ENCODE data around the gene RRAGA.
"Not testable (repeated sequence)": the region's sequence is repeated elsewhere in the genome, so short reads cannot be mapped to it uniquely, and the experiment has no call there.

Gene RRAGA, protein sequence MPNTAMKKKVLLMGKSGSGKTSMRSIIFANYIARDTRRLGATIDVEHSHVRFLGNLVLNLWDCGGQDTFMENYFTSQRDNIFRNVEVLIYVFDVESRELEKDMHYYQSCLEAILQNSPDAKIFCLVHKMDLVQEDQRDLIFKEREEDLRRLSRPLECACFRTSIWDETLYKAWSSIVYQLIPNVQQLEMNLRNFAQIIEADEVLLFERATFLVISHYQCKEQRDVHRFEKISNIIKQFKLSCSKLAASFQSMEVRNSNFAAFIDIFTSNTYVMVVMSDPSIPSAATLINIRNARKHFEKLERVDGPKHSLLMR

DNA sequence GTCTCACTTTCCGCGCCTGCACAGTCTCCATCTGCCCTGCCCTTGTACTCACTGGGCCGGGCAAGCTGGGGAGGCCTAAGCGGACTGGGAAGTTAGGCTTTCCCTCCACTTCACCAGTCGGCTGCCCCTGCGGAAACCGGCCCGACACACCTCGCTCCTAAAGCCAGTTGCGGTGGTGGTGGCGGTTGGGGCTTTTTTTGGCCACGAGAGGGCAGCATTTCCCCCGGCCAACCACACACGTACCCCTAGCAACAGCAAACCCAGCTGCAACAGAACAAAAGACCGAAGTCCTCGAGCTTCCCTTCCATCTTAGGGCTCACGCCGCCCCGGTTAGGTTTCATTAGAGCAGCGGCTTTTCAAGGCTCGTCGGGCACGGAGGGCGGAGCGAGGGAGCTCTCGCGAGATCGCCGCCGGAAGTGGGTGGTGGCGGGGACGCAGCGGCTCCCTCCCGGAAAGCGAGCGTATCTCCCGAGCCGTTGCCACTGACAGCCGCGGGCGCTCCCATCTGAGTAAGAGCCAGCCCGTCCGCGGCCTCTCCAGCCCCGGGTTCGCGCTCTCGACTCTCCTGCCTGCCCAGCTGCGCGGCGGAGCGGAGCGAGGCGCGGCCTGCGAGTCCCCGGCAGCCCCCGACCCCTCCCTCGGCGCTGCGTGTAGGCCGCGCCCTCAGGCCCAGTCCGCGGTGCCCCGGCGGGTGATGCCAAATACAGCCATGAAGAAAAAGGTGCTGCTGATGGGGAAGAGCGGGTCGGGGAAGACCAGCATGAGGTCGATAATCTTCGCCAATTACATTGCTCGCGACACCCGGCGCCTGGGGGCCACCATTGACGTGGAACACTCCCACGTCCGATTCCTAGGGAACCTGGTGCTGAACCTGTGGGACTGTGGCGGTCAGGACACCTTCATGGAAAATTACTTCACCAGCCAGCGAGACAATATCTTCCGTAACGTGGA lies at the start of gene RRAGA:
Gene RRAGA, plus strand, starts transcription at position 462 of the 951 bp plus-strand sequence. Its CDS starts 233 bp downstream, at position 695.
- DNase-seq, result peak; percentile 93

DNA sequence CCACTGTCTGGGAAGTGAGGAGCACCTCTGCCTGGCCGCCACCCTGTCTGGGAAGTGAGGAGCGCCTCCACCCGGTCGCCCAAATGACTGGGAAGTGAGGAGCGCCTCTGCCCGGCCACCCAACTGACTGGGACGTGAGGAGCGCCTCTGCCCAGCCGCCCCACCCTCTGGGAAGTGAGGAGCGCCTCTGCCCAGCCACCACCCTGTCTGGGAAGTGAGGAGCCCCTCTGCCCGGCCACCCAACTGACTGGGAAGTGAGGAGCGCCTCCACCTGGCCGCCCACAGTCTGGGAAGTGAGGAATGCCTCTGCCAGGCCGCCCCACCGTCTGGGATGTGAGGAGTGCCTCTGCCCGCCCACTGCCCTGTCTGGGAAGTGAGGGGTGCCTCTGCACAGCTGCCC lies 49.1 kb upstream of the RRAGA start:
- no peak for DNase-seq

DNA sequence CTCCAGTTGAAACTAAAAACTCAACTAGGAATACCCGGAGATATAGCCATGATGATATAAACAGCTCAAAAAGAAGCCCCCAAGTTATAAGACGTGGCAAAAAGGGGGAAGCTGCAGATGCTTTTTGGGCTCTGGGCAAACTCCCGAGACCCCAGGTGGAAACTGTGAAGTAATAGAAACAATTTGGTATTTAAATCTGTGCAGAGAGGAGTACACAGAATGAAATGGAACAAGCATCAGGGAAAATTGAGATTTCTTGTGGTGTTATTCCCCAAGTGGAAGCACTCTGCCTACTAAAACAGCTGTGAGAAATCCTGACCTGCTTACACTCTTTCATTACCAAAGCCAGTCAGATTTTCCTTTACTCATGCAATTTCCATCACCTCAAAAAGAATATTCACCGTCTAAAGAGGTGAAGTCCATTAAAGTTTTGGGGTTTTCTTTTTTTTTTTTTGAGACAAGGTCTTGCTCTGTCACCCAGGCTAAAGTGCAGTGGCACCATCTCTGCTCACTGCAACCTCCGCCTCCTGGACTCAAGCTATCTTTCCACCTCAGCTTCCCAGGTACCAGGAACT lies 39.7 kb upstream of the RRAGA start:
- DNase-seq, result no peak

GRCh38 chr9:19018201-19018600 lies 31.0 kb upstream of the RRAGA start:
- DNase-seq, result no peak

GRCh38 chr9:19020886-19021455 lies 28.3 kb upstream of the RRAGA start:
- DNase-seq, result no peak

DNA sequence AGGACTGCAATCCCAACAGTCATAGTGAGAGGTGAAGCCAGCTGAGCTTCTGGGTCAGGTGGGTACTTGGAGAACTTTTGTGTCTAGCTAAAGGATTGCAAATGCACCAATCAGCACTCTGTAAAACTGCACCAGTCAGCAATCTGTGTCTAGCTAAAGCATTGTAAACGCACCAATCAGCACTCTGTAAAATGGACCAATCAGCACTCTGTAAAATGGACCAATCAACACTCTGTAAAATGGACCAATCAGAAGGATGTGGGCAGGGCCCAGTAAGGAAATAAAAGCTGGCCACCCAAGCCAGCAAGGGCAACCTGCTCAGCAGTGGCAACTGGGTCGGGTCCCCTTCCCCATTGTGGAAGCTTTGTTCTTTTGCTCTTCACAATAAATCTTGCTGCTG lies 27.6 kb upstream of the RRAGA start:
- not testable (repeated sequence) for DNase-seq

GRCh38 chr9:19022206-19022605 lies 27.0 kb upstream of the RRAGA start:
- DNase-seq, result no peak

GRCh38 chr9:19023078-19023477 lies 26.1 kb upstream of the RRAGA start:
- no peak for DNase-seq

GRCh38 chr9:19026375-19026774 lies 22.9 kb upstream of the RRAGA start:
- DNase-seq, result no peak

- no peak for DNase-seq
Measured at GRCh38 chr9:19027825-19028224, 21.4 kb upstream of the RRAGA start.

GRCh38 chr9:19028835-19029451 lies 20.3 kb upstream of the RRAGA start:
- DNase-seq, result no peak

- no peak for DNase-seq
Measured at GRCh38 chr9:19030899-19031298, 18.3 kb upstream of the RRAGA start.

GRCh38 chr9:19032406-19032805 lies 16.8 kb upstream of the RRAGA start:
- DNase-seq, result no peak

DNA sequence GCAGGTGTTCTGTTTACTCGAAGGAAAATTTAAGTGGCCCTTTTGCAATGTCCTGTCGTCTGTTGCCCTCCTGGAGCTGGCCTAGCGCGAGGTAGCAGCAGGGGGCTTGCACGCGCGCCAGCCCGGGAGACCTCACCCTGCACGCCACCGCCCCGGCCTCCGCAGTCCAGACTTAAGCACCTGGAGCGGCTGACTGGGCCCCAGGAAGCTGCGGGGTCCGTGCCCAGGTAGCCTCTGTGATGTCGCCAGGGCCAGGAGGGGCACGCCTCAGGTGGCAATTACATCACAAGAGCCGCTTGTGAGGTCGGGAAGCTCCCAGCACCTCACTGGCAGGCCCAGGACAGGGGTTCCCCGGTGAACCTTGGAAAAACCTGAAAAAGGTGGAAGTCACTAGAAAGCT lies 16.2 kb upstream of the RRAGA start, which contains the start of gene SAXO1:
Gene SAXO1, minus strand, starts transcription at position 195 of the 400 bp plus-strand sequence. CDS start 301 bp downstream, outside the sequence.
- no peak for DNase-seq

GRCh38 chr9:19036611-19037010 lies 12.6 kb upstream of the RRAGA start:
- DNase-seq, result no peak

DNA sequence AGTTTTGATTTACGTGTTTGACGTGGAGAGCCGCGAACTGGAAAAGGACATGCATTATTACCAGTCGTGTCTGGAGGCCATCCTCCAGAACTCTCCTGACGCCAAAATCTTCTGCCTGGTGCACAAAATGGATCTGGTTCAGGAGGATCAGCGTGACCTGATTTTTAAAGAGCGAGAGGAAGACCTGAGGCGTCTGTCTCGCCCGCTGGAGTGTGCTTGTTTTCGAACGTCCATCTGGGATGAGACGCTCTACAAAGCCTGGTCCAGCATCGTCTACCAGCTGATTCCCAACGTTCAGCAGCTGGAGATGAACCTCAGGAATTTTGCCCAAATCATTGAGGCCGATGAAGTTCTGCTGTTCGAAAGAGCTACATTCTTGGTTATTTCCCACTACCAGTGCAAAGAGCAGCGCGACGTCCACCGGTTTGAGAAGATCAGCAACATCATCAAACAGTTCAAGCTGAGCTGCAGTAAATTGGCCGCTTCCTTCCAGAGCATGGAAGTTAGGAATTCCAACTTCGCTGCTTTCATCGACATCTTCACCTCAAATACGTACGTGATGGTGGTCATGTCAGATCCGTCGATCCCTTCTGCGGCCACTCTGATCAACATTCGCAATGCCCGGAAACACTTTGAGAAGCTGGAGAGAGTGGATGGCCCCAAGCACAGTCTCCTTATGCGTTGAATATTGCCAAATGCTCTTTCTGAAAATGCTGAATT lies 850 bp downstream of the RRAGA start:
- no peak for DNase-seq

- DNase-seq, result no peak
Measured at GRCh38 chr9:19050637-19051591, 1.7 kb downstream of the RRAGA start.

DNA sequence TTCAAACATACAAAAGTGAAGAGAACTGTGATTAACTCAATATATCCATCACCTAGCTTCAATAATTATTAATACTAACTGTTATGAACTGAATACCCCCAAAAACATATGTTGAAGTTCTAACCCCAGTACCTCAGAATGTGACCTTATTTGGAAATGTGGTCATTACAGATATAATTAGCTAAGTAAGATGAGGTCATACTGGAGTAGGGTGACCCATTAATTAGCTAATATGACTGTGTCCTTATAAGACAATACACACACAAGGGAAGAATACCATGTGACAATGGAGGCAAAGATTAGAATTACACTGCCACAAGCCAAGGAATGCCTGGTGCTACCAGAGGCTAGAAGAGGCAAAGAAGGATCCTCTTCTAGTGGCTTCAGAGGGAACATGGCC lies 7.8 kb downstream of the RRAGA start:
- DNase-seq, result no peak

DNA sequence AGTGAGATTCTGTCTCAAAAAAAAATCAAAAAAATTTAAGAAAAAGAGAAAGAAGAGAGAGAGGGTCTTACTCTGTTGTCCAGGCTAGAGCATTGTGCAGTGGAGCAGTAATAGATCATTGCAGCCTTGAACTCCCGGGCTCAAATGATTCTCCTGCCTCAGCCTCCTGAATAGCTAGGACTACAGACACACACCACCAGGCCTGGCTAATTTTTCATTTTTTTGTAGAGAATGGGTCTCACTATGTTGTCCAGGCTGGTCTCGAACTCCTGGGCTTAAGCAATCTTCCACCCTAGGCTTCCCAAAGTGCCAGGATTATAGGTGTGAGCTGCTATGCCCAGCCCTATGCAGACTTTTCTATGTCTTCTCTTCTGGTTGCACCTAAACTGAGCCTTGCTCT lies 25.0 kb downstream of the RRAGA start:
- no peak for DNase-seq

DNA sequence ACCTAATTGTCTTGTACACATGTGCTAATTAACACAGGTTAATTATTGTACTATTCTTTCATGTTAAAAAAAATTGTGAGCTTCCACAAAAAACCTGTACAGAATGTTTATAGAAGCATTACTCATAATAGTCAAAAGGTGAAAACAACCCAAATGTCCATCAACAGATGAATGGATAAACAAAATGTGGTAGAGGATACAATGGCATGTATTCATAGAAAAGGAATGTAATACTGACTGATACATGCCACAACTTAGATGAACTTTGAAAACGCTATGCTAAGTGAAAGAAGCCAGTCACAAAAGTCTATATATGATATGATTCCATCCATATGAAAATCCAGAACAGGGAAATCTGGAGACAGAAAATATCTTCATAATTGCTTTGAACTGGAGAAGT lies 25.6 kb downstream of the RRAGA start:
- DNase-seq, result no peak

DNA sequence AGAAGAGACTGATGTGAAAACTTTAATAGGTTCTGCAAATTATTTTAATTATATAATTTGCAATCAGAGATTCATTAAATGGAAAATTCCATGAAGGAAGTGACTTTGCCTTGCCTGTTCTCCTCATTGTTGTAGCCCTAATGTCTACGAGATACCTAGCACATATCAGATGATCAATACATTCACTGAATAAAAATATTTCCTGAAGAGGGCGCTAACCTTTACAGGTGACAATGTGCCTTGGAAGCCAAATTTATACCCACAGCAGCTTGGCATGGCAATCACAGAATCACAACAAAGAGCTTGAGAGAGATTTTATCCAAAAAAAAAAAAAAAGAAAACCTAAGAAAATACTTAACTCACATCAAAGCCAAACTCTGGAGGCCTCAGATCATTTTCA lies 36.1 kb downstream of the RRAGA start:
- no peak for DNase-seq

Measured in stimulated activated CD4-positive, alpha-beta T cell treated with anti-CD3 and anti-CD28 coated beads, Interleukin-4, amount 100 ng/mL, for 1 hour (primary cell).